Transverse colon (tissue), 4 donors: Measurements from ENCODE around the gene DISC1. TPM values are rescaled to one million over a fixed set of nuclear protein-coding genes. Genes with fewer than 3 reads are reported as not detected.

Source experiments
- DNase-seq: peaks from one replicate; pipeline ENCODE4 v3.0.0-alpha.2; 2019
- H3K27ac ChIP-seq, 4 donors: fragments of 200-600 bp; sonication (generic); 2 replicates each; pipeline ENCODE4 v1.5.1; 2016 to 2018; ENCODE audit warnings: inconsistent platforms in 4 of 4
- H3K27me3 ChIP-seq: fragments of 200-600 bp; sonication (generic); 2 replicates; pipeline ENCODE4 v1.5.1; 2017; ENCODE audit warnings: inconsistent platforms
- H3K36me3 ChIP-seq, 4 donors: fragments of 200-600 bp; sonication (generic); 2 replicates each; pipeline ENCODE4 v1.5.1; 2017 to 2019; ENCODE audit warnings: inconsistent platforms in 4 of 4
- H3K4me1 ChIP-seq, 4 donors: fragments of 200-600 bp; sonication (generic); 2 replicates each; pipeline ENCODE4 v1.5.1; 2017 to 2020; ENCODE audit warnings: inconsistent platforms in 4 of 4
- H3K4me3 ChIP-seq, 4 donors: fragments of 200-600 bp; sonication (generic); 1 replicate in 1 of 4; 2 replicates in 3 of 4; pipeline versions ENCODE4 v1.5.1 to v1.6.1; 2017 to 2019; ENCODE audit warnings: inconsistent platforms in 4 of 4
- H3K9me3 ChIP-seq, 2 donors: fragments of 200-600 bp; sonication (generic); 2 replicates each; pipeline ENCODE4 v1.5.1; 2017 to 2019; ENCODE audit warnings: inconsistent platforms in 2 of 2
- EP300 ChIP-seq: sonication (generic); formaldehyde crosslinking; IDR thresholded peaks from one replicate; pipeline ENCODE4 v1.6.1; 2017; ENCODE audit warnings: antibody characterized with exemption, low read depth
- POLR2A ChIP-seq: fragments of 450-650 bp; IDR thresholded peaks from one replicate; pipeline ENCODE4 v1.6.1; 2016; ENCODE audit warnings: antibody characterized with exemption, mild to moderate bottlenecking, moderate library complexity
- POLR2AphosphoS5 ChIP-seq, 3 donors: sonication (generic); formaldehyde crosslinking; IDR thresholded peaks; one replicate each; pipeline ENCODE4 v1.6.1; 2016; ENCODE audit warnings: antibody characterized with exemption in 3 of 3
- whole genome bisulfite sequencing, 2 donors: methylation state at CpG; one replicate each; pipeline ENCODE4 v1.1.5; 2018; ENCODE audit warnings: low coverage in 1 of 2; 5-methylcytosine and 5-hydroxymethylcytosine counted together
- in situ Hi-C, 4 donors: fragments of 200-750 bp; cut with MboI; loops; one replicate each; pipeline versions ENCODE4 v1.15.0 to v1.15.1; 2017; ENCODE audit warnings: low sequenced_read_pairs in 3 of 4, low pct_ligation_motif_present in 1 of 4, low pct_unique_long_range_greater_than_20kb in 1 of 4
- intact Hi-C: fragments of 100-400 bp; cut with DNase I; formaldehyde crosslinking; loops from one replicate; pipeline ENCODE4 v1.15.1; 2023; ENCODE audit warnings: low total_unique reads
- total RNA-seq, 4 donors: library from RNA; depleted of rRNA; stranded (reverse); fragments of >200 nt; gene quantifications; one replicate each; pipeline ENCODE4 v1.1.0, GENCODE V29; 2016
- TF ChIP-seq, protein P1 (sequence below), 5 experiments: fragments of 200-600 bp in 3 of 5; fragments of 450-650 bp in 2 of 5; sonication (generic) in 3 of 5; IDR thresholded peaks; 1 replicate in 2 of 5; 2 replicates in 3 of 5; pipeline ENCODE4 v1.5.1; 2016 to 2017; ENCODE audit warnings: antibody characterized with exemption in 5 of 5, inconsistent platforms in 3 of 5, mild to moderate bottlenecking in 2 of 5, moderate library complexity in 1 of 5

Gene DISC1
- total RNA-seq, 4 donors from 2014 or later, result 7.8 to 20.3 (median 11.5) TPM

GRCh38 chr1:231678011-231678432 is 51.4 kb downstream of the DISC1 start:
- TF ChIP-seq POLR2AphosphoS5 (IDR thresholded peaks at IDR 0.05) (no peak), POLR2A (no peak), EP300 (no peak)
- TF ChIP-seq, protein P1, sequence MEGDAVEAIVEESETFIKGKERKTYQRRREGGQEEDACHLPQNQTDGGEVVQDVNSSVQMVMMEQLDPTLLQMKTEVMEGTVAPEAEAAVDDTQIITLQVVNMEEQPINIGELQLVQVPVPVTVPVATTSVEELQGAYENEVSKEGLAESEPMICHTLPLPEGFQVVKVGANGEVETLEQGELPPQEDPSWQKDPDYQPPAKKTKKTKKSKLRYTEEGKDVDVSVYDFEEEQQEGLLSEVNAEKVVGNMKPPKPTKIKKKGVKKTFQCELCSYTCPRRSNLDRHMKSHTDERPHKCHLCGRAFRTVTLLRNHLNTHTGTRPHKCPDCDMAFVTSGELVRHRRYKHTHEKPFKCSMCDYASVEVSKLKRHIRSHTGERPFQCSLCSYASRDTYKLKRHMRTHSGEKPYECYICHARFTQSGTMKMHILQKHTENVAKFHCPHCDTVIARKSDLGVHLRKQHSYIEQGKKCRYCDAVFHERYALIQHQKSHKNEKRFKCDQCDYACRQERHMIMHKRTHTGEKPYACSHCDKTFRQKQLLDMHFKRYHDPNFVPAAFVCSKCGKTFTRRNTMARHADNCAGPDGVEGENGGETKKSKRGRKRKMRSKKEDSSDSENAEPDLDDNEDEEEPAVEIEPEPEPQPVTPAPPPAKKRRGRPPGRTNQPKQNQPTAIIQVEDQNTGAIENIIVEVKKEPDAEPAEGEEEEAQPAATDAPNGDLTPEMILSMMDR (IDR thresholded peaks at IDR 0.05), result no peak
- Histone ChIP-seq H3K4me1 (peaks cover 0 to 4% (median under 1%) of the 10 kb centered on the region in 4 donors), H3K4me3 (no peak overlapping the region), H3K36me3 (no peaks in the 10 kb centered on the region), H3K9me3 (no peaks in the 10 kb centered on the region), H3K27ac (no peak overlapping the region), H3K27me3 (no peaks in the 10 kb centered on the region)
- WGBS, 2 donors, result 67 to 68% methylated on average over 2 to 7 of the region's 7 CpGs
- in situ Hi-C loops, result no loop called here
- intact Hi-C loops, result no loop called here
- DNase-seq, result no peak

GRCh38 chr1:231679109-231679508 is 52.5 kb downstream of the DISC1 start:
- 79% methylated on average over 2 of the region's 2 CpGs; no CpG with 5 or more reads in 1 of the 2 donors for WGBS, 2 donors

GRCh38 chr1:231681006-231681405 is 54.4 kb downstream of the DISC1 start:
- intact Hi-C loops, result no loop called here
- 75 to 82% methylated on average over 3 of the region's 3 CpGs for WGBS, 2 donors
- in situ Hi-C loops, result no loop called here
- Histone ChIP-seq H3K9me3 (peaks cover 0 to under 1% of the 10 kb centered on the region in 2 donors), H3K36me3 (no peaks in the 10 kb centered on the region), H3K4me1 (peaks cover 0 to 14% (median 8%) of the 10 kb centered on the region in 4 donors), H3K27me3 (no peaks in the 10 kb centered on the region), H3K4me3 (no peak overlapping the region), H3K27ac (no peak overlapping the region)
- TF ChIP-seq, protein P1 (IDR thresholded peaks at IDR 0.05), result no peak
- TF ChIP-seq POLR2A (no peak), POLR2AphosphoS5 (IDR thresholded peaks at IDR 0.05) (no peak), EP300 (no peak)
- no peak for DNase-seq

More at GRCh38 chr1:231679109-231679508, 52.5 kb downstream of the DISC1 start:
- no peak for DNase-seq
- intact Hi-C loops, result no loop called here
- no peak overlapping the region for H3K4me3 ChIP-seq
- TF ChIP-seq, protein P1 (IDR thresholded peaks at IDR 0.05), result no peak
- no peak for TF ChIP-seq POLR2A
- TF ChIP-seq POLR2AphosphoS5 (IDR thresholded peaks at IDR 0.05), result no peak
- no peak for TF ChIP-seq EP300
- no peaks in the 10 kb centered on the region for H3K36me3 ChIP-seq
- peaks cover 0 to 12% (median 6%) of the 10 kb centered on the region in 4 donors for H3K4me1 ChIP-seq
- H3K27me3 ChIP-seq, result no peaks in the 10 kb centered on the region
- in situ Hi-C loops, result no loop called here
- H3K9me3 ChIP-seq, result no peaks in the 10 kb centered on the region
- no peak overlapping the region for H3K27ac ChIP-seq

DNA sequence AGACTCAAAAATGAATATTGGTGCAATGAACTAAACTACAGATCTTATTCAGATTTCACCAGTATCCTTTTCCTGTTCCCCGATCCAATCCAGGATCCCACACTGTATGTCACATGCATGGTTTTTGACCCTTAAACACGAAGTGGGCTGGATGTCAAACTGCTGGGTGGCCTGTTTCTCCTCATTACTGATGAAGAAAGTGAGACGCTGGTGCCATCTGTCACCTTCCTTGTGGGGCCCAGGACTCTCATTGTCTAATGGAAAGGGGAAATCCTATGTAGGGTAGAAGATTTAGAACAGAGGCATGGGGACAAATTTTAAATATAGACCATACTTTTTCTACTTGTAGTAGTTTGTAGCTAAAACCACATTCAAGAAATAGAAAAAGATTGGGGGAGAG is 56.2 kb downstream of the DISC1 start:
- in situ Hi-C loops, result no loop called here
- peaks cover 0 to 14% (median 8%) of the 10 kb centered on the region in 4 donors for H3K4me1 ChIP-seq
- TF ChIP-seq EP300 (no peak), POLR2A (no peak), POLR2AphosphoS5 (IDR thresholded peaks at IDR 0.05) (no peak)
- TF ChIP-seq, protein P1 (IDR thresholded peaks at IDR 0.05), result no peak
- H3K4me3 ChIP-seq, result no peak overlapping the region
- H3K36me3 ChIP-seq, result no peaks in the 10 kb centered on the region
- intact Hi-C loops, result no loop called here
- WGBS, 2 donors, result 60 to 78% methylated on average over 3 of the region's 3 CpGs
- no peaks in the 10 kb centered on the region for H3K27me3 ChIP-seq
- DNase-seq, result no peak
- peaks cover 3 to 13% of the 10 kb centered on the region in 2 donors for H3K9me3 ChIP-seq
- peak overlapping the region in 1 of 4 donors; percentile 77 for H3K27ac ChIP-seq
